Activated CD8-positive, alpha-beta memory T cell treated with anti-CD3 and anti-CD28 coated beads for 24 hours (primary cell): ENCODE data around the gene MCU.
"Not testable (repeated sequence)": the region's sequence is repeated elsewhere in the genome, so short reads cannot be mapped to it uniquely, and the experiment has no call there.

Experiments used
- DNase-seq: peaks from one replicate; pipeline ENCODE4 v3.0.0-alpha.2; 2020

The MCU gene

GRCh38 chr10:72852508-72852907 is 160.6 kb downstream of the MCU start:
- no peak for DNase-seq

GRCh38 chr10:72855129-72855528 is 163.2 kb downstream of the MCU start:
- no peak for DNase-seq

- DNase-seq = no peak
Observed at GRCh38 chr10:72855790-72856189, 163.8 kb downstream of the MCU start.

- DNase-seq = no peak
Observed at GRCh38 chr10:72858067-72858466, 166.1 kb downstream of the MCU start.

- no peak for DNase-seq
Observed at GRCh38 chr10:72862957-72863356, 171.0 kb downstream of the MCU start.

- DNase-seq = no peak
Observed at GRCh38 chr10:72875250-72876055, 183.5 kb downstream of the MCU start.

- DNase-seq = no peak
Observed at GRCh38 chr10:72879245-72879644, 187.3 kb downstream of the MCU start.

- DNase-seq = no peak
Observed at GRCh38 chr10:72881291-72881690, 189.3 kb downstream of the MCU start.

GRCh38 chr10:72883861-72884260 is 191.9 kb downstream of the MCU start:
- DNase-seq = no peak

GRCh38 chr10:72885953-72886352 is 194.0 kb downstream of the MCU start:
- no peak for DNase-seq

- DNase-seq = no peak
Observed at GRCh38 chr10:72886621-72887020, 194.7 kb downstream of the MCU start.

GRCh38 chr10:72887043-72887442 is 195.1 kb downstream of the MCU start:
- DNase-seq = no peak

- DNase-seq = no peak
Observed at GRCh38 chr10:72888151-72888638, 196.3 kb downstream of the MCU start.

GRCh38 chr10:72889391-72889831 is 197.5 kb downstream of the MCU start:
- no peak for DNase-seq

- no peak for DNase-seq
Observed at GRCh38 chr10:72890086-72890485, 198.1 kb downstream of the MCU start.

GRCh38 chr10:72893136-72893798 is 201.3 kb downstream of the MCU start, which contains the start of gene OIT3:
Gene OIT3 (plus strand): TSS chr10:72893739. CDS start chr10:72893799, 60 bp downstream.
- no peak for DNase-seq

GRCh38 chr10:72895236-72895850 is 203.4 kb downstream of the MCU start:
- DNase-seq = no peak

- no peak for DNase-seq
Observed at GRCh38 chr10:72898616-72899015, 206.7 kb downstream of the MCU start.

- DNase-seq = no peak
Observed at GRCh38 chr10:72899545-72899944, 207.6 kb downstream of the MCU start.

- not testable (repeated sequence) for DNase-seq
Observed at GRCh38 chr10:72903941-72904446, 212.1 kb downstream of the MCU start.

- DNase-seq = no peak
Observed at GRCh38 chr10:72904806-72905205, 212.9 kb downstream of the MCU start.

GRCh38 chr10:72906446-72906845 is 214.5 kb downstream of the MCU start:
- no peak for DNase-seq

- no peak for DNase-seq
Observed at GRCh38 chr10:72910705-72911104, 218.8 kb downstream of the MCU start.
